ENCODE measurements around the gene DEF6. TPM values are rescaled to one million over a fixed set of nuclear protein-coding genes. Genes with fewer than 3 reads are reported as not detected.

The DEF6 gene
- total and polyA plus RNA-seq, 4 donors: 11.2 to 28.6 (median 19.0) TPM

- TF ChIP-seq CTCF (IDR thresholded peaks at IDR 0.05; ENCODE audit: control extremely low read depth, extremely low read depth): no peak
- no peak for DNase-seq
- Histone ChIP-seq H3K9ac (ENCODE audit: insufficient read depth in 1 of 2, low read length in 2 of 2) (no peak overlapping the region), H3K36me3 (ENCODE audit: control insufficient read depth in 4 of 4, insufficient read depth in 4 of 4, low read length in 4 of 4) (peaks cover 19 to 70% (median 36%) of the 10 kb centered on the region in 4 donors), H3K4me3 (no peak overlapping the region), H3K27me3 (ENCODE audit: control insufficient read depth in 3 of 3, insufficient read depth in 3 of 3, low read length in 2 of 3) (no peaks in the 10 kb centered on the region), H3K27ac (ENCODE audit: low read depth in 1 of 2, low read length in 1 of 2) (no peak overlapping the region), H3K9me3 (ENCODE audit: control insufficient read depth in 4 of 4, insufficient read depth in 3 of 4, low read length in 3 of 4) (no peaks in the 10 kb centered on the region), H3K4me1 (ENCODE audit: control insufficient read depth in 5 of 5, insufficient read depth in 5 of 5, low read length in 5 of 5) (no peaks in the 10 kb centered on the region)
- 93 to 96% methylated on average over 12 of the region's 12 CpGs for WGBS, 2 donors
- ATAC-seq (ENCODE audit: insufficient read depth, low FRiP score): no peak
Observed at GRCh38 chr6:35287671-35288396, 9.8 kb upstream of the DEF6 start.

GRCh38 chr6:35288834-35289233 is 8.8 kb upstream of the DEF6 start:
- no peak overlapping the region for H3K9ac ChIP-seq (ENCODE audit: insufficient read depth in 1 of 2, low read length in 2 of 2)
- no peak for TF ChIP-seq CTCF (IDR thresholded peaks at IDR 0.05; ENCODE audit: control extremely low read depth, extremely low read depth)
- no peak overlapping the region for H3K4me3 ChIP-seq
- H3K36me3 ChIP-seq (ENCODE audit: control insufficient read depth in 4 of 4, insufficient read depth in 4 of 4, low read length in 4 of 4): peaks cover 13 to 70% (median 33%) of the 10 kb centered on the region in 4 donors
- H3K27me3 ChIP-seq (ENCODE audit: control insufficient read depth in 3 of 3, insufficient read depth in 3 of 3, low read length in 2 of 3): no peaks in the 10 kb centered on the region
- no peak for DNase-seq
- no peak overlapping the region for H3K27ac ChIP-seq (ENCODE audit: low read depth in 1 of 2, low read length in 1 of 2)
- no peaks in the 10 kb centered on the region for H3K9me3 ChIP-seq (ENCODE audit: control insufficient read depth in 4 of 4, insufficient read depth in 3 of 4, low read length in 3 of 4)
- 72 to 73% methylated on average over 4 of the region's 4 CpGs for WGBS, 2 donors
- no peak for ATAC-seq (ENCODE audit: insufficient read depth, low FRiP score)
- no peaks in the 10 kb centered on the region for H3K4me1 ChIP-seq (ENCODE audit: control insufficient read depth in 5 of 5, insufficient read depth in 5 of 5, low read length in 5 of 5)

GRCh38 chr6:35291491-35291890 is 6.1 kb upstream of the DEF6 start:
- Histone ChIP-seq H3K36me3 (ENCODE audit: control insufficient read depth in 4 of 4, insufficient read depth in 4 of 4, low read length in 4 of 4) (peaks cover 13 to 73% (median 26%) of the 10 kb centered on the region in 4 donors), H3K4me3 (no peak overlapping the region), H3K27me3 (ENCODE audit: control insufficient read depth in 3 of 3, insufficient read depth in 3 of 3, low read length in 2 of 3) (no peaks in the 10 kb centered on the region), H3K9ac (ENCODE audit: insufficient read depth in 1 of 2, low read length in 2 of 2) (no peak overlapping the region), H3K27ac (ENCODE audit: low read depth in 1 of 2, low read length in 1 of 2) (no peak overlapping the region), H3K4me1 (ENCODE audit: control insufficient read depth in 5 of 5, insufficient read depth in 5 of 5, low read length in 5 of 5) (no peaks in the 10 kb centered on the region), H3K9me3 (ENCODE audit: control insufficient read depth in 4 of 4, insufficient read depth in 3 of 4, low read length in 3 of 4) (no peaks in the 10 kb centered on the region)
- 96 to 97% methylated on average over 13 of the region's 13 CpGs for WGBS, 2 donors
- TF ChIP-seq CTCF (IDR thresholded peaks at IDR 0.05; ENCODE audit: control extremely low read depth, extremely low read depth): no peak
- ATAC-seq (ENCODE audit: insufficient read depth, low FRiP score) (no peak), DNase-seq (no peak)
